ENCODE measurements around the gene WDR72. TPM values are rescaled to one million over a fixed set of nuclear protein-coding genes. Genes with fewer than 3 reads are reported as not detected.

WDR72 gene
- total and polyA plus RNA-seq, 9 donors = 0.04 to 4.4 (median 0.82) TPM; not detected in 2

DNA sequence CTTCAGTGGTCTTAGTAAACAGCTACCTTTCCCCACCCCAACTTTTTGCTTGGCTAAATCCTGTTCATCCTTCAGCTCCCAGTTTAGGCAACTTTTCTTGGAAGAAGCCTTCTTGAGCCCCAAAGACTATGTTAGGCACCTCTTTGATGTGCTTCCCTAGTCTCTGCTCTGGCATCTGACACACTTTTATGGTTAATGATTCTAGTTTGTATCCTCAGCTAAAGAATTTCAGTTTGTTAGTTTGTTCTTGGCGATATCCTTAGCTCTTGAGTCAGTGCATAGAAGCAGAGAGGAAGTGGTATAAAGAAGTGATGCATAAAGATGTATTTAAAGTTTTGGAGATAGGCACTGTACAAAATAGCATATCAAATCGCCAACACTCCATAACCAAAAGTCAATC, 168.4 kb downstream of the WDR72 start:
- Histone ChIP-seq H3K9me3 (no peaks in the 10 kb centered on the region), H3K27ac (no peak overlapping the region), H3K36me3 (no peaks in the 10 kb centered on the region), H3K4me3 (no peak overlapping the region), H3K27me3 (no peaks in the 10 kb centered on the region), H3K4me1 (ENCODE audit: insufficient read depth) (no peaks in the 10 kb centered on the region)
- 88 to 92% (median 90%) methylated on average over 2 of the region's 2 CpGs for WGBS, 3 donors
- intact Hi-C loops (cut with DNase I) = no loop called here
- no peak for TF ChIP-seq POLR2A (IDR thresholded peaks at IDR 0.05)
- no peak for TF ChIP-seq EP300 (IDR thresholded peaks at IDR 0.05)
- TF ChIP-seq, protein P1, sequence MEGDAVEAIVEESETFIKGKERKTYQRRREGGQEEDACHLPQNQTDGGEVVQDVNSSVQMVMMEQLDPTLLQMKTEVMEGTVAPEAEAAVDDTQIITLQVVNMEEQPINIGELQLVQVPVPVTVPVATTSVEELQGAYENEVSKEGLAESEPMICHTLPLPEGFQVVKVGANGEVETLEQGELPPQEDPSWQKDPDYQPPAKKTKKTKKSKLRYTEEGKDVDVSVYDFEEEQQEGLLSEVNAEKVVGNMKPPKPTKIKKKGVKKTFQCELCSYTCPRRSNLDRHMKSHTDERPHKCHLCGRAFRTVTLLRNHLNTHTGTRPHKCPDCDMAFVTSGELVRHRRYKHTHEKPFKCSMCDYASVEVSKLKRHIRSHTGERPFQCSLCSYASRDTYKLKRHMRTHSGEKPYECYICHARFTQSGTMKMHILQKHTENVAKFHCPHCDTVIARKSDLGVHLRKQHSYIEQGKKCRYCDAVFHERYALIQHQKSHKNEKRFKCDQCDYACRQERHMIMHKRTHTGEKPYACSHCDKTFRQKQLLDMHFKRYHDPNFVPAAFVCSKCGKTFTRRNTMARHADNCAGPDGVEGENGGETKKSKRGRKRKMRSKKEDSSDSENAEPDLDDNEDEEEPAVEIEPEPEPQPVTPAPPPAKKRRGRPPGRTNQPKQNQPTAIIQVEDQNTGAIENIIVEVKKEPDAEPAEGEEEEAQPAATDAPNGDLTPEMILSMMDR (IDR thresholded peaks at IDR 0.05) = no peak
- no peak for DNase-seq

DNA sequence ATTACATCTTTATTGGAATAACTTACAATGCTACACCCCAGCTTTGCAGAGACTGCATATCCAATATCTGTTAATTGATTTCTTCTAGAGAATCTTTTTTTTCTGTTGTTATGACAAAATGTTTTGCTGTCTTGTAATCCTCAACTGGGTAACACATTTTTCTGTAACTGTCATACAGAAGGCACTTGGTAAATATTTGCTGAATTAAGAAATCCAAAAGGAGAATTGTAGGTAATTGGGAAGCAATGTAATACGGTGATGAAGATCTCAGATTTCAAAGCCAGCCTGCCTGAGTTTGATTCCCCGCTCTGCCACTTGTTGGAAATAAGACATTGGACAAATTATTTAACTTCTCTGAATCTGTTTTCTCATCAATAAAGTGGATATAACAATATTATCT, 169.1 kb downstream of the WDR72 start:
- Histone ChIP-seq H3K4me1 (ENCODE audit: insufficient read depth) (no peaks in the 10 kb centered on the region), H3K27ac (no peak overlapping the region), H3K9me3 (no peaks in the 10 kb centered on the region), H3K27me3 (no peaks in the 10 kb centered on the region), H3K4me3 (no peak overlapping the region), H3K36me3 (no peaks in the 10 kb centered on the region)
- intact Hi-C loops (cut with DNase I) = no loop called here
- TF ChIP-seq, protein P1 (IDR thresholded peaks at IDR 0.05) = no peak
- TF ChIP-seq EP300 (IDR thresholded peaks at IDR 0.05) (no peak), POLR2A (IDR thresholded peaks at IDR 0.05) (no peak)
- WGBS, 3 donors = 78 to 88% (median 78%) methylated on average over 2 of the region's 2 CpGs
- no peak for DNase-seq

DNA sequence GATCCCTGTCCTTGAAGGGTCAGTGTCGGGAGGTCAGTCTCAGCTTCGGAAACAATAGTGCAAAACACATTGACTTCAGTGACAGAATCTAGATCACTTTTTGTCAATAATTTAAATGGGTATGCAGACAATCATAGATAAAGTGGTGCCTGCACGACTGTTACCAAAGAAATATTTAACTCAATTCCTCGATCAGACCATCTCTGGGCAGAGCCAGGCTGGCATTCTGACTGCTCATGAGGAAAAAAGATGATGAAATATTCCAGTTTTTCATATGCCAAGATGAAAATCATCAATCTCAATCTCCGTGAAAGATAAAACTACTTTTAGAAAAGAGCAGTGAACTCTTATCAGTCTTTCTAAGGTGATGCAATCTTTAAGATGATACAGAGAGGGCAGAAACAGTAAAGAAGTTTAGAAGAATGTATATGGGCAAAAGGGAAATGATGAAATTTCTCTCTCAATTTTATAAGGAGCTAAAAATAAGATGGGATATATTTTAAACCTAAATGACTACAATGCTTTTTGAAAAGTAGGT, 169.9 kb downstream of the WDR72 start:
- H3K4me3 ChIP-seq = no peak overlapping the region
- WGBS, 3 donors = 50 to 70% (median 53%) methylated on average over 5 of the region's 5 CpGs
- intact Hi-C loops (cut with DNase I) = no loop called here
- H3K9me3 ChIP-seq = no peaks in the 10 kb centered on the region
- no peak for DNase-seq
- no peaks in the 10 kb centered on the region for H3K4me1 ChIP-seq (ENCODE audit: insufficient read depth)
- H3K27ac ChIP-seq = no peak overlapping the region
- H3K27me3 ChIP-seq = no peaks in the 10 kb centered on the region
- TF ChIP-seq EP300 (IDR thresholded peaks at IDR 0.05) (no peak), POLR2A (IDR thresholded peaks at IDR 0.05) (no peak)
- TF ChIP-seq, protein P1 (IDR thresholded peaks at IDR 0.05) = no peak
- no peaks in the 10 kb centered on the region for H3K36me3 ChIP-seq

DNA sequence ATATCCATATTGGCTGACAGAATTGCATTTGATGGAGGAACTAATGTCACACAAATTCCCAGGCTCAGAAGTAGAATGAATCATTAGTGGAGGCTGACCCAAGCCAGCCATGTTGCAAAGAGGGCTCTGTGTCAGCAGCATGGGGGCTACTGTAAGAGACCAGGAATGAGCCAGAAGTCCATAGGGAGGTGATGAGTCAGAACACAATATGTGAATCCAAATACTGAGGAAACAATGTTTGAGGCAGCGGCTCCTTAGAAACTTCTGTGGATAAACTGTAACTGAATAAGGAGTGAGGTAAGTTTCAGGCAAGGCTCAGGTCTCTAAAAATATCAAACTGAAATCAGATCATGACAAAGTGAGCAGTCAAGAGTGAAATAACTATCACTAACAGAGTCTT, 170.7 kb downstream of the WDR72 start:
- intact Hi-C loops (cut with DNase I) = no loop called here
- no peaks in the 10 kb centered on the region for H3K9me3 ChIP-seq
- H3K4me1 ChIP-seq (ENCODE audit: insufficient read depth) = no peaks in the 10 kb centered on the region
- no peak for DNase-seq
- no peaks in the 10 kb centered on the region for H3K27me3 ChIP-seq
- TF ChIP-seq, protein P1 (IDR thresholded peaks at IDR 0.05) = no peak
- TF ChIP-seq POLR2A (IDR thresholded peaks at IDR 0.05) (no peak), EP300 (IDR thresholded peaks at IDR 0.05) (no peak)
- H3K36me3 ChIP-seq = no peaks in the 10 kb centered on the region
- 85 to 92% (median 91%) methylated on average over 1 of the region's 1 CpG for WGBS, 3 donors
- H3K27ac ChIP-seq = no peak overlapping the region
- H3K4me3 ChIP-seq = no peak overlapping the region

Measured in ovary (tissue), 9 donors.